GM21619 (cell line): Measurements from ENCODE around the gene KRT84.

Experiments used
- ATAC-seq: cut with Tn5 transposase; IDR thresholded peaks from one replicate; pipeline ENCODE4 v1.9.1; 2021; ENCODE audit not compliant: unreplicated experiment

The KRT84 gene

DNA sequence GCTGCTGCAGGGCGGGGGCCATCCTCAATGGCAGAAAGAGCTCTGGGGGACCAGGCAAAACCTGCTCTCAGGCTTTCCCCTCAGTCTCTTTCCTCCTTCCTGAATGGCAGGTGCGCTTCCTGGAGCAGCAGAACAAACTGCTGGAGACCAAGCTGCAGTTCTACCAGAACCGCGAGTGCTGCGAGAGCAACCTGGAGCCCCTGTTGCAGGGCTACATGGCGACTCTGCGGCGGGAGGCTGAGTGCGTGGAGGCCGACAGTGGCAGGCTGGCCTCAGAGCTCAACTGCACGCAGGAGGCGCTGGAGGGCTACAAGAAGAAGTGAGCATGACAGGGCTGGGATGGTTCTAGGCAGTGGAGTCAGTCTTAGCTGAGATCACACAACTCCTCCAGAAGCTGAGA is 41.3 kb downstream of the KRT84 start:
- ATAC-seq, result no peak

DNA sequence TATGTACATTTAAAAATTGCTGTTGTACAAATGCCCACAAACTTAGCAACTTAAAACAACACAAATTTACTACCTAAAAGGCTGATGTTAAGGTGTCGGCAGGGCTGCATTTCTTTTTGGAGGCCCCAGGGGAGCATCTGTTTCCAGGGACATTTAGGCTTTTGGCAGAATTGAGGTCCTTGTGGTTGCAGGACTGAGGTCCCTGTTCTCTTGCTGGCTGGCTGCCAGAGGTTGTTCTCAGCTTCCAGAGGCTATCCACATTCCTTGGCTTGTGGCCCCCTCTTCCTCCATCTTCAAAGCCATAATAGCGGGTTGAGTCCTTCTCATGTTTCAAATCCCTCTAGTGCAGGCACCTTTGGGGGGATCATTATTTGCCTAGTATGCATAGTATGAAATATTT is 41.9 kb downstream of the KRT84 start:
- no peak for ATAC-seq

DNA sequence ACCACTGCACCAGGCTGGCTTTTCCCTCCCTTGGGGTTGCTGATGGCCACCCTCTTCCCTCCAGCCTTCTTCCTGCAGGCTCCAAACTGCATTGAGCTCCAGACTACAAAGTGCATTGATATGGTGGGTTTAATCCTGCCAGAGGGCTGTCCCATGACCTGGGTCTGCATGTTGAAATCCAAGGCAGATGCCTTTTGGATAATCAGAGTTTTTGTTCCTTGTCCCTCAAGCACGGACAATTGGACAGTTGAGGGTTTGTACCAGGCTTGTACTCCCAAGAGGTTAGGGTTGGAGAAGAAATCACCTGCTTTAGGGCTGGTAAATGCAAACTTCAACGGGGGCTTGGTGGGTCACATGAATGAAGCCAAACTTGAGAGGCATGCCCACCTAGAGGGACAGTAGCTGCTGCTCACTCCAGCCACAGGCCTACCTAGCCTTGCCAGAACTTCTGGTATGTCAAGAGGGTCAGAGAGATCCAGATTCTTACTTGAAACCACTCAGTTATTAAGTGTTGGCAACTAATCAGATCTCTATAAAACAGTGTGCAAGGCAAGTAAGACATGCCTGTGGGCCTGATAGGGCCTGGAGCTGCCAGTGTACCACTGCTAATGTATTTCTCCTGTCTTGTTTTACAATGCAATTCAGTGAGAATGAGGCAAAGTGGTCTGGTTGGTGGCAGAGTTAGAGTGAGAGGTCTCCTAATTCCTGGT is 42.5 kb downstream of the KRT84 start:
- ATAC-seq, result no peak

DNA sequence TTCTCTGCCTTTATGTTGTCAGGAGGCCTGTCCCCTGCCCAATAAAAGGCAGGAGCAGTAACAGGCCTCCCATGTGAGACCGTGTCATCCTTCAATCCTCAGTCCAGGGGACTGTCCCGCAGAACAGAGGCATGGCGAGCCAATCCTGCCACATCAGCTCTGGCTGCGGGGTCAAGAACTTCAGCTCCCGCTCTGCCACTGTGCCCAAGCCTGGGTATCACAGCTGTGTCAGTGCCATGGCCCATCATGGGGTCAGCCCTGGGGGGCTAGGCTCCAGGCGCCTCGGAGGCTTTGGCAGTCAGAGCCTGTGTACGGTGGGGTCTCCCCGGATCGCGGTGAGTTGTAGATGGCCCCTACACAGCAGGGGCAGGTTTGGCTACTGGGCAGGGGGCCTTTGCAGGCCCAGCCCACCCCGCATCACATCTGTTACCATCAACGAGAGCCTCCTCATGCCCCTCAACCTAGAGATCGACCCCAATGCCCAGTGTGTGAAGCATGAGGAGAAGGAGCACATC is 44.3 kb downstream of the KRT84 start:
- ATAC-seq, result no peak

DNA sequence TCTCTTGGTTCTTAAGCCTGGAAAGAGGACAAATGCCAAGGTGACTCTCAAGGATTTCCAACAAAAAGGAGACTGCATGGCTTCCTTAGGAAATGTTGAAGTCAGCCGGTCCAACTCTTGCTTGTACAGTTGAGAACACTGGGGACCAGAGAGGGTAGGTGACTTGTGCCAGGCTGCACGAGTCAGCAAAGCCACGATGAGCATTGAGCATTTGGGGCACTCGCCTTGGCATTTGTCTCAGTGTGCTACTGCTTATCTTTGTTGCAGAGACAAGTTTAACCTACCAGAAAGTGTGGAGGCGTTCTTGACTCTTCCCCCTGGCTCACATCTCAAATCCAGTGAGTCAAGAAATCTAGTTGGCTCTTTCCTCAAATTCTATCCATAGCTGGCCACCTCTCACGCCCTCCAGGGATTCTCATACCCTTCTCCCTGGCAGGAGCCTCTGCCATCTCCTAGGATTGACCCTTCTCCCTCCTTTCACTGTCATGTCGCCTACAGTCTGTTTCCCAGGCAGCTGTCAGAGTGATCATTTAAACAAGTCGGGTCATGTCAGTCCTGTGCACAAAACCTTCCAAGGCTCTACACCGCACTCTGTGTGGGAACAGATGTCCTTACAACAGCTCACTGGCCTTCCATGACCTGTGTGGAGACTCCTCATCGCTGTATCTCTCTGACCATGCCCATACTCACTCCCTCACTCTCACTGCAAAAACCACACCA is 47.1 kb downstream of the KRT84 start:
- ATAC-seq, result no peak

DNA sequence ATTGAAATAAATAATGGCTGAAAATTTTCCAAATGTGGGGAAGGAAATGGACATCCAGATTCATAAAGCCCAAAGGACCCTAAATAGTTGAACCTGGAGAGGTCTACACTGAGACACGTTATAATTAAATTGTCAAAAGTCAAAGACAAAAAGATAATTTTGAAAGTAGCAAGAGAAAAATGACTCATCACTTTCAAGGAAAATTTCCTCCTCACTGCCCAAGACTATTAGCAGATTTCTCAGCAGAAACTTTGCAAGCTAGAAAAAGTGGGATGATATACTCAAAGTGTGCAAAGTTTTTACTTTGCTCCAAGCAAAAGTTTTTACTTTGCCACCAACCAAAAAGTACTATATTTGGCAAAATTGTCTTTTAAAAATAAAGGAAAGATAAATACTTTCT is 48.4 kb downstream of the KRT84 start:
- ATAC-seq, result no peak

DNA sequence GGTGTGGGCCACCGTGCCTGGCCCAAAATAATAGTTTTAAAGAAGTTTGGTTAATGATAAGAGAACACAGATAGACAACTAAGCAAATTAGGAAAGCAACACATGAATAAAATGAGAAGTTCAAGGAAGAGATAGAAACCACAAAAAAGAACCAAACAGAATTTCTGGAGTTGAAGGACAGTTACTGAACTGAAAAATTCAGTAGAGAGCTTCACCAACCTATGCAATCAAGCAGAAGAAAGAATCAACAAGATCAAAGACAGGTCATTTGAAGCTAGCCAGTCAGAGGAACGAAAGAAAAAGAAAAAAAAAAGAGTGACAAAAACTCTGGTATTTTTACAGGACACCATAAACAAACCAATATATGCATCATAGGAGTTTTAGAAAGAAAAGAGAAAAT is 48.8 kb downstream of the KRT84 start:
- ATAC-seq, result no peak

DNA sequence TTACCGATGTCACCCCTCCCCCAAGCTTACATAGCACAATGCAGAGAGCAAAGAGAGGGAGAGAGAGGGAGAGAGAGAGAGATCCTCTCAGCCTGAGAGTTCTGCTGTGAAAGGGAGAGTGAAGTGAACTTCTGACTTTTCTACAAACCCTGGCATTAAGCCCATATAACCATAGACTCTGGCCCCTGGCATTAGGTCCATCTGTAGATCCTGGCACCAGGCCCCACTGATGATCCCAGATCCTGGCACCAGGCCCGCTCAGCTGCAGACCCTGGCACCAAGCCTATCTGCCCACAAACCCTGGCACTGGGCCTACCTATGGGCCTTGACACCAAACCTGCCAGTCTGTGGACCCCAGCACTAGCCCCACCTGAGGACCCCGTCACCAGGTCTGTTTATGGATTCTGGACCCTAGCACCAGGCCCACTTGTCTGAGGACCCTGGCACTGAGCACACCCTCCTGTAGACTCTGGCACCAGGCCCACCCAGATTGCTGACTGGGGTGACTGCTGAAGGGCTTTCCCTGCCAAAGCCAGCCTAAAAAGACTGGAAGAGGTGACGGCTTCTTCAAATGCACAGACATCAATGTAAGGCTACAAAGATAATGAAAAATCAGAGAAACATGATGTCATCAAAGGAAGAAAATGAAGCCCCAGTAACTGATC is 49.7 kb downstream of the KRT84 start:
- ATAC-seq, result no peak

DNA sequence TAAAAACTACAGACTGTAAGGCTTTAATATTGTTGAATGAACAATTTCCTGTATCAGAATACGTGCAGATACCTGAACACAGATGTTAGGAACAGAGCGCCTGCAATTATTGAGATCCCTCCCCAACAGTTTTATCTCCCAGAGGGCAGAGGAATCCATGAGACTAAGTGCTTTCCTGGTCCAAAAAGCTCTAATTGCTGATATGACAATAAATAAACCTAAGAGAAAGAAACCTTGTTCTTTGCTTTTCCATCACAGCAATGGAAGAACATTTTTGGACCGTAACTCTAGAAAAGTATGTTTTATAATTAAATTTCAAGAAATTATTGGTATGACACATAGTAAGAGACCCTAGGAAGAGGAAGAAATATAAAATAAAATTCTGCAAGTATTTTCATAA is 51.3 kb downstream of the KRT84 start:
- no peak for ATAC-seq

DNA sequence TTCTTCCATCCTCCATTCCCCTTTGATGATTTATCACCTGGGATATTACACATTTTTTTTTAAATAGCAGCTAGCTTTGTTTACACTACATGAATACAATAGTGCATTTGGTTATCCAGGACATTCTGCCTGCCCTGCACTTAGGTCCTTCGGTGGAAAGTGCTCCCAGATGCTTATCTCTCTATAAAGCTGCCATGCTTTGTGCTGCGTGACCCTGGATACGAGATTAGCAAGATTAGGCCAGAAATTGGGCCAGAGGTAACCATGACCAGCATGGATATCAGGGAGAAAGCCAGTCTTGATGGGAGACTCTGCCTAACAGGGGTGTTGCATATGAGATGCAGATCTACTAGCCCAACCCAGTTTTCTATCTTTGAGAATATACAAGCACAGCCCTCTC is 52.1 kb downstream of the KRT84 start:
- no peak for ATAC-seq

DNA sequence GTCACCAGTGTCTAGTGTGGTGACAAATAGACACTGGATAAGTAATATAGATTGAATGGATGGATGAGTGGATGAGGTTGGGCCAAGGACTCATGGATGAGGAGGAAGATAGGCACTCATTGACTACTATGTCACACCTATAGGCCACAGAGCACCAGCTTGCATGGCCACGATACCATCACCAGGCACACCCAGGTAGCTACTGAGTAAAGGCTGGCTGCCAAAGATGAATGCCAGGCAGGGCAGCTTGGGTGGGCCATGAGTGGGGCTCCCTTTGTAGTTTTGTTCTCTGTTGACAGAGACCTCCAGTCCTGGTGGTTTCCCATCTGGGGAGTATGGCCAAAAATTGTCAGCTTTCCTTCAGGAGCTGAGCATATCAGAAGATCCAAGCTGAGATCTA is 53.1 kb downstream of the KRT84 start:
- no peak for ATAC-seq

DNA sequence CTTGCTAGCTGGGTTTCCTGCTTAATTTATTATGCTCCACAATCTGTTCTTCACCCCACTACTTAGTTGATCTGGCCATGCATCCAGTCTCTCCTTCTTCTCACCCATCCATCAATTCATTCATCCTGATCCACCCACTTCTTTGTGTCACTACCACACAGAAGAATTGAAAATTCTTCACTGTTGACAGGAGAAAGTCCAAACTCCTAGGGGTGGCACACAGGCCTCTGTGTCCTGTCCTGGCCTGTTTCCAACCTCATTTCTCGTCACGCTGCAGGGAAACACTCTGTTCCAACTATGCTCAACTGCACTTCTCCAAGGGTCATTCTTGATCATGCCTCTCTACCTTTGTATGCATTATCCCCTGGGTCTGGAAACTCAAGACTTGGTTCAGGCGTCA is 53.6 kb downstream of the KRT84 start:
- no peak for ATAC-seq

DNA sequence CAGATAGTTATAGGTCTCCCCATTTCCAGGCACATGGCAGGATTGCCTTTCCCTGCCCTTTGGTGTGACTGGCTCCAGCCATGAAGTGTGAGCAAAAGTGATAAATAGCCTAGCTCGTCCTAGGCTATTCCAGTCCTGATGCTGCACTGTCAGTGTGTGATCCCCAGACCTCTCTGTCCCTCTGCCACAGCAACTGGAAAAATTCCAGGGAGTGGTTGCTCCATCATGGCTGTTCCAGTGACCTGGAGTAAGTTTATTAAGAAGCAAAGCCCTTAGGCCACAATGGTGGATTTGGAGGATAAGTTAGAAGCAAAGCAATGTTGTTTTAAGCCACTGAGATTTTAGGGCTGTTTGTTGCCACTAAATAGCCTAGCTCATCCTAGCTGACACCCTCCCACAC is 54.4 kb downstream of the KRT84 start:
- no peak for ATAC-seq

DNA sequence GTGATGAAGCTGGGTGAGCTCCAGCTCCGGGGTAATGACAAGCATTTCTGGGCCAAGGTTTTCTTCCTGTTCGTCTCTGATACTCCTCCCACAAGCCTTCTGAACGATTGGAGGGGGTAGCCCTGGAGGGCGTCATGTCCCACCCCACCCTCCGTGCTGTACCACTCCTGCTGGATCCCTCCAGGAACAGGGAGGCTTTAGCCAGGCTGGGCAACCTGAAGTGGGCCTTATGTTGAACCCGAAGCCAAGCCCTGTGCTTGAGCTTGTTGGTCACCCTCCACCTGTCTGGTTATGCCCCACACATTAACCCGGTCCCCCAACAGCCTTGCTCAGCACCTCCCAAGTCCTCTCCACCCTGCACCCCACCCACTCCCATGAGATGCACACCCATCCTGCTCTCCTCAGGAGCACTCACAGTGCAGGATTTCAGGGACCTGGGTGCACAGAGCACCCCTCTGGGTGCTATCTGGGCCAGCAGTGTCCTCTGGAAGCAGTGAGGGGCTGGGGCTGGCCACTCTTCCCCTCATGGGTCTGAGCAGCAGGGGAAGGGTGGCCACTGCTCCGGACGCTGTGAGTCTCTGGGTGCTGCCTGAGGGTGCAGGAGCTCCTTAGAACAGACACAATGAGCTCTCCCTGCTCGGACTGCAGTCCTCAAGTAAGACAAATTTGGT is 57.5 kb downstream of the KRT84 start:
- no peak for ATAC-seq
